ENCODE measurements around the gene TSPO2. TPM values are rescaled to one million over a fixed set of nuclear protein-coding genes. Genes with fewer than 3 reads are reported as not detected.

TSPO2 gene
- total RNA-seq, 1 experiment from 2014 or later: not detected

GRCh38 chr6:41049955-41050354 is 7.7 kb downstream of the TSPO2 start:
- no peak for DNase-seq (ENCODE audit: low spot score)

DNA sequence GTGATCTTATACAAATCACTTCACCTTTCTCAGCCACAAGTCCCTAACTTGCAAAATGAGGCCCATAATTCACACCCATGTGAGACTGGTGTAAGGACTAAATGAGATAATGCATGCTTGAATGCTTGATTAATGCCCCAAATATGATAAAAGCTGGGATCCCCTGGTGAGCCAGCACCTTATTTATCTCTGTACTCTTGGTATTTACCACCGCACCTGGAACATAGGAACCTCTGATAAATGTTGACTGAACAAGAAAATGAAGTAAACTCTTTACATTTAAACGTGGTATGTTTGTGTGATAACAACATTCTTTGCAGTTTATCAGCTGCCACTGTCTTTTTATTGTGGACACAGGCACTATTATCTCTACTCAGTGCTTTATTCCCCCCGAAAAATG is 8.3 kb downstream of the TSPO2 start:
- no peak for DNase-seq (ENCODE audit: low spot score)

DNA sequence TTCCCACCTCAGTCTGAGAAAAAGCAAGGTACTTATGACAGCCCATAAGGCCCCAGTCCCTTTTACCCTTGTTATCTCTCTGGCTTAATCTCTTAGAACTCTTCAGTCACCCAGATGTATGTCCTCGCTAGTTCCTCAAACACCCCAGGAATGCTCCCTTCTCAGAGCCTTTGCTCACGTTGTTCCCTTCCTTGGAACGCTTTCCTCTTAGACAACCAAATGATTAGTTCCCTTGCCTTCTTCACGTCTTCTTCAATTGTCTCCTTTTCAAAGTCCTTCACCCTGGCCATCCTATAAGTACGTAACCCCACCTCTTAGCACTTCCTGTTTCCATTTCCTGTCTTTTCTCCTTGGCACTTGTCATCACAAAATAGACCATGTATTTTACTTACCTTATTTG is 9.6 kb downstream of the TSPO2 start:
- no peak for DNase-seq (ENCODE audit: low spot score)

GRCh38 chr6:41053041-41053440 is 10.8 kb downstream of the TSPO2 start, which contains the start of gene APOBEC2:
TSS of gene APOBEC2 (plus strand) at chr6:41053202. CDS start at chr6:41053348, 146 bp downstream.
- no peak for DNase-seq (ENCODE audit: low spot score)

DNA sequence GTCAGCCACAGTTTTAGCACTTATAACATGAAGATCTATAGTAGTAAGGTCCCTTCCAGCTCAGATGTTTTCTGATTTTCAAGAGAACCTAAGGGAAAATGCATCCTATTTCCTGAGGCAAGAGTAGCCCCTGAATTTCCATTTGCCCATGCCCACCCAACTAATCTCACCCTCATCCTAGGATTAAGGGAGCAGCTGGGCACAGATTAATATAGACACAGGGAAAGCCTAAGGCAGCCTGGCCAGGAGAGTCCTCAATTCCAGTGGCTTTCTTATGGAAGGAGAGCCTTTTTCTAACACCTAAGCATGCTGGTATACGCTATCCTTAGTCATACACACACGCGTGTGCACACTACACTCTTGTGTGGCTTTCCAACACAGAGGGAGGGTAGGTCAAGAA is 12.2 kb downstream of the TSPO2 start:
- DNase-seq (ENCODE audit: low spot score): no peak

GRCh38 chr6:41055149-41055548 is 12.9 kb downstream of the TSPO2 start:
- DNase-seq (ENCODE audit: low spot score): no peak

DNA sequence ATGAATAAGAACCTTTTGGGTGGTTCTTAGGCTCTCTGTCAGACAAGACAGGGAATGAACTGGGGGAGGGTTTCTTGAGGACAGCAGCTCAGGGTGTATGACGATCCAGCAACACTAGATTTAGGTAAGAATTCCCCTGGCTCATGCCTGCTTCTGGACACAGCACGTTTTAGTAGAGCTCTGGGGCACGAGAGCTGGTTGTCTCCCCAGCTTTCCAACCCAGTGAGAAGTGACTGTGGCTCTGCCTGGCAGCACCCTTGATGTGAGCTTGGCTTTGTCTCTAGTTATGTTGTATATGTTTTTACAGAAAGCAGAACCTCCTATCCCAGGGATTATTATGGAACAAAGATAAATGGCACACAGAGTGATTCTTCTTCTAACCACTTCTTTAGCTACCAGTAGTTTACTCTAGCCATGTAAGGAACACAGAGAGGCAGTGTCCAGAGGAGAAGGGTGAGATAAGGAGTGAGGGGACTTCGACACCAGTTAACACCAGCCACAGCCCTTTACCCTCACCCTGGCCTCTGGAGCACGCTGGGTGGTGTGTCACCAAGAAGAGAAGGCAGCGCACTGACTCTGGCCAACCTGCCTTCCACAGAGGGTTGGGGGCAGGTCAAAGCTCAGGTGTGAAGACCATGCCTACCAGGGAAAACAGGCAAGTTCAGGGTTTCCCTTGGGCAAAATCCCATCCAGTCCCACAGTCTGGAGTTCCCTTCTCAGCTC is 14.7 kb downstream of the TSPO2 start:
- DNase-seq (ENCODE audit: low spot score): no peak

- DNase-seq (ENCODE audit: low spot score): no peak
Observed at GRCh38 chr6:41058783-41059181, 16.5 kb downstream of the TSPO2 start.

GRCh38 chr6:41059556-41059955 is 17.3 kb downstream of the TSPO2 start:
- DNase-seq (ENCODE audit: low spot score): no peak

DNA sequence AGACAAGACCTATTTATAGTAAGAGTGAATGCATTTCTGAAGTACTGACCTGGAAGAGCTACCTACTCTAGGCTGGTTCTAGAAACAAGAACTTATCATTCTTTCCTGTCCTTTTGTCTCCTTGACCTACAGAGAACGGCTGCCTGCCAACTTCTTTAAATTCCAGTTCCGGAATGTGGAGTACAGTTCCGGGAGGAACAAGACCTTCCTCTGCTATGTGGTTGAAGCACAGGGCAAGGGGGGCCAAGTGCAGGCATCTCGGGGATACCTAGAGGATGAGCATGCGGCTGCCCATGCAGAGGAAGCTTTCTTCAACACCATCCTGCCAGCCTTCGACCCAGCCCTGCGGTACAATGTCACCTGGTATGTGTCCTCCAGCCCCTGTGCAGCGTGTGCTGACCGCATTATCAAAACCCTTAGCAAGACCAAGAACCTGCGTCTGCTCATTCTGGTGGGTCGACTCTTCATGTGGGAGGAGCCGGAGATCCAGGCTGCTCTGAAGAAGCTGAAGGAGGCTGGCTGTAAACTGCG is 19.0 kb downstream of the TSPO2 start:
- DNase-seq (ENCODE audit: low spot score): no peak

DNA sequence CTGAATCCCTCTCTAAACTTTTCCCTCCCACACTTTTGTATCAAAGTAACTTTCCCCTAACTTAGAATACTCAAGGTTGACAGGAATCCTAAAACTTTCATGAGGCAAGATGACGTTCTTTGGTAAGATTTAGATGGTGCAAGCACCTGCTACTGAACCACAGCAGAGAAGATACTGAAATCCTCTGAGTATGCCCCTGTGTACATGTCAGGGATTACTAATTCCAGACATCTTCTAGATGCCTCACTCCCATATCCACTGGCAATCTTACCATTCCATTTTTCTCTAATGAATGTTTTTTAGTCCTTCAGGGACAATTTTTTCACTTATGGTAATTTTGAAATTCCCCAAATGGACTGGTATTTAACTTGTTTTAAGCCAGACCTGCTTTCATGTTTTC is 19.8 kb downstream of the TSPO2 start:
- DNase-seq (ENCODE audit: low spot score): no peak

GRCh38 chr6:41063884-41064285 is 21.6 kb downstream of the TSPO2 start:
- DNase-seq (ENCODE audit: low spot score): no peak

DNA sequence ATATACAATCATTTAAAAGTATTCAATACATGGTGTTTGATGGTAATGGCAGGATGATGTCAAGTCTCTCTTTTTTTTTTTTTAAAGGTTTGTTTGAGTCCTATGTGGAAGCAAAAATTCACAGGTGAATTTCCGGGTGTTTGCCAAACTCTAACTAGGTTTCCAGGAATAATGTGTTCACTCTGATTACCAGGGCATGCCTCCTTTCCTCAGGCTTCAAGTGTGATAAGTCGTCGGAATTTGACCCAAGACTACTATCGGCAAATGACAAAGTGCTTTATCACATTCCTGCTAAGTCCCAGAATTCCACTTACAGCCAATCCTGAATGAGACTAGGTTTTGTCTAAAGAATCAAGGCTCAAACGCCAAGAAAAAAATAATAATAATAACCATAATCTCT is 22.6 kb downstream of the TSPO2 start:
- DNase-seq (ENCODE audit: low spot score): no peak

- no peak for DNase-seq (ENCODE audit: low spot score)
Observed at GRCh38 chr6:41065550-41066026, 23.3 kb downstream of the TSPO2 start.

DNA sequence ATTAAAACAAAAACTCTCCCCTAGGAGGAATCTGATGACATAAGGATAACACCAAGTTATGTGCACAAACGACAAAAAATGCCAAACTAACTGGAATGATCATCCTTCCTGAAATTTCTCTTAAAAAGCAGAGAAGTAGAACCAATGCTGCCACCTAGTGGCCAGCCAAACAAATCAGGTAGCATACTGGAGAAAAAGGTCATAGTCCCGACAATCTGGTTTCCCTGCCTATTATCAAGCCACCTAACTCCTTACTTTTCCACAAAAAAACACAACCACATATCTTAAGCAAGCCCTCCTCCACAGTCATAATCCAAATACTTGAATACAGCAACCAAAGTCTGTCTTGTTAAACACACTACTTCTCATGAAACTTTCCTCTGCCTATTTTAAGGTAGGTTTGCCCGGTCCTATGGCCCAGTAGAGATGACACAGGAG is 24.6 kb downstream of the TSPO2 start:
- peak; percentile 85 for DNase-seq (ENCODE audit: low spot score)

DNA sequence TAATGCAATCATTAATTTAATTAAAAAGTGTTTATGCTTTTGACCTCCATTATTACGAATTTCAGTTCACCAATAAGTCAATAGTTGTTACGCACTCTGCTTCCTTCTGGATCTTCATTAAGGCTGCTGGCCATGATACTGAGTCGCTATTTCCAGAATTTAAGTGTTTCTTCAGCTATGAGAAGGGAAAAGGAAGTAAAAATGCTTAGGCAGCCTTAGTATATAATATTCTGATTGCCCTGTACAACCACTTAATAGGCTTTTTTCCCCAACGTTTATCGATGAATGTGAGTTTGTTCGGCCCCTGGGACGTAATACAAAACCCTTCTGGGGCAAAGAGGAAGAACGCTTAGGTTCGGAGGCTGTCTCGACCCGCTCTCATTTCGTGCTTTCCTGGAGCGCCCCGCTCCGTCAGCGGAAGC is 29.2 kb downstream of the TSPO2 start:
- no peak for DNase-seq (ENCODE audit: low spot score)

DNA sequence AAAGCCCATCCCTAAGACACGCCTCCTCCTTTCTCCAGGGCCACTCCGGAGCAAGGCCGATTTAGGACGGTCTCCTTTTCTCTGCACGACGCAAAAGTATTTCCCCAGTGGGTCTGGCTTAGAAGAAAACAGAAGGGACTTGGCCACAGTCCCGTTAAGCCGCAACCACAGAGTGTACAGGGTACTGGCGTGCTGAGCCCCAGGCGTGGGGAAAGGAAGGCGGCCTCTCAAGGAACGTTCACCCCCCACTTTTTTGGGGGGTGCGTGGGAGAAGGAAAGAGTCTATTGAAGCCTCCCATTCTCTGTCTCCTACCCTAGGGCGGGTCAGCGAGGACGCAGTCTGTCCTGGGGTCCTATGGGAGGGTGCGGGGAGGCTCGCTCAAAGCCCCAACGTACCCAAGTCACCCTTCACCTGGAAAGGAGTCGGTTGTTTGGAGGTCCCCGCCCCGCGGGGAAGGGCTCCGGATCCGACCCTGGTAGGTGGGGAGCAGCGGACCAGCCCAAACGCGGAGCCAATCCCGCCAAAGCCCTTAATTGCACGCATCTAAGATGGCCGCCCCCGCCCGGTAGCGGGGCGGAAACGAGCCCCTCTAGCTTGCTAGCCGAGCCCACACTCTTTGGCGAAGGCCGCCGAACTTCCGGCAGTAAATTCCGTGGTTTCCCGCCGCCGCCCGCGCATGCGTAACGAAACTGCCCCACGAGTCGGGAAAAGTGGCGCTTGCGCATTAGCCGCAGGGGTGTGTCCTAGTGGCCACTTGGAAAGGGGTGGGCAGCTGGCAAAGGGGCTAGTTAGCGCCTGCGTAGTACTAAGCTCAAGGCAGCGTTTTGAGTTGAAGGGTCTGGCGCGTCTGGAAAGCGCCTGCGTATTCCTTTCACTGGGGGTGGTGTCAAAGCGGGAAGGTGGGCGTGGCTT is 29.9 kb downstream of the TSPO2 start, which contains the start of gene OARD1:
Gene OARD1, minus strand, starts transcription at position 434 of the 913 bp plus-strand sequence. CDS start 722 bp downstream, outside the sequence.
- peak; percentile 99 for DNase-seq (ENCODE audit: low spot score)

DNA sequence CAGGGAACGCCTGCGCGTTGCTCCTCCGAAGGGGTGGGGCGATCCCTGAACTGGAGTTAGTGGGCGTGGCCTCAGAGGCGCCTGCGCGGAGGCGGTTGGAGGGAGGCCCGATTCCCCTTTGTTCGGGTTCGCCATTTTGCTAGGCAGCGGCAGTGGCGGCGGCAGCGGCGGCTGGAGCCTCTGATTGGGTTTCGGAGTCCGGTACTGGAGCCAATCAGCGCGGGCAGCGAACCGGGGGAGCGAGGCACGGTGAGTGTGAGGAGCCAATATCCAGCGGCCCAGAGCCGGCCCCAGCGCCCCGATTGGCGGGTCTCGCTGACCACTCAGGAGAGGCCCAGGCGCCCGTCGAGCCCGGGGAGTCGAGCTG is 30.6 kb downstream of the TSPO2 start, which contains the start of gene NFYA:
Gene NFYA, plus strand, starts transcription at position 139 of the 367 bp plus-strand sequence. CDS start 6,116 bp downstream, outside the sequence.
- no peak for DNase-seq (ENCODE audit: low spot score)

- peak; percentile 88 for DNase-seq (ENCODE audit: low spot score)
Observed at GRCh38 chr6:41073203-41073967, 31.1 kb downstream of the TSPO2 start.

- DNase-seq (ENCODE audit: low spot score): peak; percentile 41
Observed at GRCh38 chr6:41073968-41074691, 31.9 kb downstream of the TSPO2 start.

Measured in HT-29 (cell line).